IMR-90 (cell line): ENCODE data around the gene WDFY2. TPM values are rescaled to one million over a fixed set of nuclear protein-coding genes. Genes with fewer than 3 reads are reported as not detected.
A peak's percentile ranks its signal among the peaks of the same experiment; 100 is the strongest.

Experiments used
- ATAC-seq: fragments of 200-7000 bp; cut with Tn5 transposase; 2 replicates; pipeline ENCODE4 v1.9.1; 2020; ENCODE audit warnings: low read depth, mild to moderate bottlenecking, moderate library complexity
- BruUV-seq: library from RNA; stranded (reverse); fragments of 400-500 nt; replicated peaks from 2 replicates; lab custom pipeline; 2021; lab: Mats Ljungman, UMichigan
- CTCF ChIA-PET: fragments of 300-600 bp; formaldehyde crosslinking; extraction: SDS; loops from one replicate; lab custom pipeline; 2021; ENCODE audit warnings: antibody characterized with exemption; lab: Yijun Ruan, JAX
- POLR2A ChIA-PET: fragments of 300-600 bp; sonication (Branson Sonifier 250); formaldehyde crosslinking; loops from one replicate; lab custom pipeline; 2022; ENCODE audit warnings: antibody characterized with exemption; ENCODE audit not compliant: unreplicated experiment; lab: Charles Lee
- DNase-seq: peaks from one replicate; pipeline ENCODE4 v3.0.0; 2013
- H2AFZ ChIP-seq: replicated peaks from 2 replicates; pipeline ENCODE3; 2013; ENCODE audit warnings: low read length, mild to moderate bottlenecking; ENCODE audit not compliant: poor library complexity
- H2AK5ac ChIP-seq: 2 replicates; pipeline ENCODE4 v1.6.1; 2013; ENCODE audit warnings: low read depth, low read length, inconsistent platforms
- H2AK9ac ChIP-seq: replicated peaks from 2 replicates; pipeline ENCODE3; 2013; ENCODE audit warnings: mild to moderate bottlenecking, low read depth, low read length, moderate library complexity; ENCODE audit not compliant: poor library complexity
- H2BK120ac ChIP-seq: 2 replicates; pipeline ENCODE4 v1.6.1; 2013; ENCODE audit warnings: low read depth, low read length, inconsistent platforms
- H2BK15ac ChIP-seq: 3 replicates; pipeline ENCODE4 v1.6.1; 2013; ENCODE audit warnings: low read depth, low read length, inconsistent platforms
- H2BK20ac ChIP-seq: 2 replicates; pipeline ENCODE4 v1.6.1; 2013; ENCODE audit warnings: low read depth, mild to moderate bottlenecking, inconsistent platforms, low read length, moderate library complexity
- H2BK5ac ChIP-seq: 2 replicates; pipeline ENCODE4 v1.6.1; 2013; ENCODE audit warnings: mild to moderate bottlenecking, low read depth, low read length, inconsistent platforms; ENCODE audit not compliant: poor library complexity, severe bottlenecking
- H3K14ac ChIP-seq: replicated peaks from 2 replicates; pipeline ENCODE4 v1.6.1; 2013; ENCODE audit warnings: low read depth, low read length, inconsistent platforms
- H3K18ac ChIP-seq: 2 replicates; pipeline ENCODE4 v1.6.1; 2013; ENCODE audit warnings: low read depth, low read length, control low read depth
- H3K23ac ChIP-seq: 2 replicates; pipeline ENCODE4 v1.6.1; 2013; ENCODE audit warnings: low read depth, low read length, inconsistent platforms
- H3K27ac ChIP-seq: 2 replicates; pipeline ENCODE4 v1.5.1; 2013; ENCODE audit warnings: mild to moderate bottlenecking, control low read depth, low read length; ENCODE audit not compliant: insufficient read depth
- H3K27me3 ChIP-seq: 2 replicates; pipeline ENCODE4 v1.6.1; 2013; ENCODE audit warnings: low read length; ENCODE audit not compliant: control insufficient read depth, insufficient read depth
- H3K36me3 ChIP-seq: 2 replicates; pipeline ENCODE4 v1.6.1; 2013; ENCODE audit warnings: low read length, mixed read lengths; ENCODE audit not compliant: control insufficient read depth, insufficient read depth
- H3K4ac ChIP-seq: 2 replicates; pipeline ENCODE4 v1.6.1; 2013; ENCODE audit warnings: low read depth, low read length, inconsistent platforms
- H3K4me1 ChIP-seq: 2 replicates; pipeline ENCODE4 v1.6.1; 2013; ENCODE audit warnings: low read length, mixed read lengths; ENCODE audit not compliant: control insufficient read depth, insufficient read depth
- H3K4me2 ChIP-seq: 2 replicates; pipeline ENCODE4 v1.6.1; 2013; ENCODE audit warnings: low read depth, mild to moderate bottlenecking, control low read depth, low read length, moderate library complexity
- H3K4me3 ChIP-seq: 2 replicates; pipeline ENCODE4 v1.5.1; 2013; ENCODE audit warnings: low read depth, mild to moderate bottlenecking, control low read depth, low read length, moderate library complexity; ENCODE audit not compliant: insufficient read depth
- H3K56ac ChIP-seq: 2 replicates; pipeline ENCODE4 v1.6.1; 2013; ENCODE audit warnings: low read length, inconsistent platforms; ENCODE audit not compliant: insufficient read depth; ENCODE audit errors: extremely low read depth
- H3K79me1 ChIP-seq, 2 experiments: 2 replicates each; pipeline ENCODE4 v1.6.1; 2013; ENCODE audit warnings: low read length in 2 of 2, inconsistent platforms in 1 of 2, low read depth in 1 of 2
- H3K9ac ChIP-seq: 2 replicates; pipeline ENCODE4 v1.6.1; 2013; ENCODE audit warnings: low read depth, low read length, control low read depth
- H3K9me1 ChIP-seq: 2 replicates; pipeline ENCODE4 v1.6.1; 2013; ENCODE audit warnings: low read length, inconsistent platforms; ENCODE audit not compliant: insufficient read depth
- H3K9me3 ChIP-seq: 2 replicates; pipeline ENCODE4 v1.6.1; 2013; ENCODE audit warnings: low read length; ENCODE audit not compliant: control insufficient read depth, insufficient read depth
- H4K20me1 ChIP-seq: 2 replicates; pipeline ENCODE4 v1.6.1; 2013; ENCODE audit warnings: low read length, inconsistent platforms; ENCODE audit not compliant: insufficient read depth
- H4K5ac ChIP-seq: 2 replicates; pipeline ENCODE4 v1.6.1; 2013; ENCODE audit warnings: mild to moderate bottlenecking, low read depth, low read length, control low read depth
- H4K8ac ChIP-seq, 2 experiments: 2 replicates each; pipeline ENCODE4 v1.6.1; 2013; ENCODE audit warnings: low read depth in 2 of 2, low read length in 2 of 2, control low read depth in 1 of 2, inconsistent platforms in 1 of 2
- H4K91ac ChIP-seq: 2 replicates; pipeline ENCODE4 v1.6.1; 2013; ENCODE audit warnings: low read depth, low read length, inconsistent platforms; ENCODE audit not compliant: insufficient read depth
- BHLHE40 ChIP-seq: fragments of 150-350 bp; IDR thresholded peaks from 2 replicates; pipeline ENCODE4 v1.6.1; 2016; ENCODE audit warnings: mild to moderate bottlenecking, low read depth, low read length
- ELK1 ChIP-seq: fragments of 150-350 bp; IDR thresholded peaks from 2 replicates; pipeline ENCODE4 v1.6.1; 2016; ENCODE audit warnings: low read depth, mild to moderate bottlenecking, low read length, moderate library complexity, borderline replicate concordance
- FOS ChIP-seq: fragments of 150-350 bp; IDR thresholded peaks from 2 replicates; pipeline ENCODE4 v1.6.1; 2016; ENCODE audit warnings: low read depth, low read length
- MXI1 ChIP-seq: IDR thresholded peaks from 2 replicates; pipeline ENCODE4 v1.6.1; 2012; ENCODE audit warnings: low read depth, mild to moderate bottlenecking, low read length, moderate library complexity, borderline replicate concordance
- POLR2A ChIP-seq: IDR thresholded peaks from 2 replicates; pipeline ENCODE4 v1.6.1; 2012; ENCODE audit warnings: mild to moderate bottlenecking, low read depth, low read length
- RFX5 ChIP-seq: IDR thresholded peaks from 2 replicates; pipeline ENCODE4 v1.8.0; 2012; ENCODE audit warnings: low read depth, mild to moderate bottlenecking, low read length, moderate library complexity
- USF2 ChIP-seq: fragments of 150-350 bp; IDR thresholded peaks from 2 replicates; pipeline ENCODE4 v1.6.1; 2017; ENCODE audit warnings: mild to moderate bottlenecking, antibody characterized with exemption, low read length, low read depth
- WGBS, 2 experiments: methylation state at CpG; one replicate each; pipeline versions ENCODE4 v1.1.5 to v1.1.7; 2013; ENCODE audit warnings: missing lambda C conversion rate in 2 of 2; ENCODE audit not compliant: insufficient read length in 1 of 2; ENCODE audit errors: extremely low coverage in 2 of 2; 5-methylcytosine and 5-hydroxymethylcytosine counted together
- dilution Hi-C: fragments of 300-500 bp; cut with HindIII; formaldehyde crosslinking; loops from one replicate; pipeline ENCODE4 v1.14.3; 2018; ENCODE audit warnings: low sequenced_read_pairs; ENCODE audit not compliant: unreplicated experiment
- in situ Hi-C: fragments of 300-500 bp; cut with MboI; formaldehyde crosslinking; loops from 3 replicates; pipeline ENCODE4 v1.14.3; 2019; ENCODE audit warnings: low sequenced_read_pairs, inconsistent platforms, mixed read lengths
- intact Hi-C: fragments of 100-400 bp; cut with micrococcal nuclease; formaldehyde crosslinking; loops from 2 replicates; pipeline ENCODE4 v1.10.0; 2022
- polyA plus RNA-seq, 3 experiments: library from polyadenylated mRNA; depleted of rRNA; stranded (reverse); fragments of >200 nt; gene quantifications; 2 replicates each; pipeline ENCODE4 v1.2.3, GENCODE V29; 2012; ENCODE audit warnings: low replicate concordance in 1 of 3
- total RNA-seq: library from RNA; depleted of rRNA; stranded (reverse); fragments of >200 nt; gene quantifications from 2 replicates; pipeline ENCODE4 v1.2.3, GENCODE V29; 2012

WDFY2 gene
- total and polyA plus RNA-seq, 2 of the 4 experiments (the other 2 are of a cell fraction): 4.3 to 5.4 TPM

- no peak for TF ChIP-seq ELK1
Observed at GRCh38 chr13:51624695-51625345, 40.6 kb downstream of the WDFY2 start (continued).

- Histone ChIP-seq H3K27me3 (no peaks in the 10 kb centered on the region), H3K36me3 (no peaks in the 10 kb centered on the region), H3K4me3 (no peak overlapping the region), H3K4ac (no peak overlapping the region), H3K9me1 (peaks cover 13% of the 10 kb centered on the region), H3K4me2 (no peak overlapping the region), H3K18ac (no peak overlapping the region), H3K4me1 (peaks cover 11% of the 10 kb centered on the region), H3K79me1 (peaks cover 38 to 76% of the 10 kb centered on the region in 2 experiments), H3K56ac (no peak overlapping the region), H4K20me1 (peaks cover under 1% of the 10 kb centered on the region; the same call in 1 of the 2 replicates), H2BK15ac (no peak overlapping the region), H2AK9ac (no peak overlapping the region), H3K9me3 (no peaks in the 10 kb centered on the region), H3K14ac (no peak overlapping the region), H2BK20ac (no peak overlapping the region), H2BK120ac (no peak overlapping the region), H2AK5ac (no peak overlapping the region), H2BK5ac (no peak overlapping the region), H3K23ac (no peak overlapping the region), H4K91ac (no peak overlapping the region), H2AFZ (no peak overlapping the region), H3K9ac (no peak overlapping the region), H4K8ac (no peak overlapping the region), H3K27ac (no peak overlapping the region), H4K5ac (no peak overlapping the region; the same call in 1 of the 2 replicates)
- ChIA-PET POLR2A (no interaction called here), CTCF (interaction anchor here (0.8 to 1.6 kb wide), 2 partner anchors 11 to 191 kb away, joined by 3 to 5 read pairs; no protein-coding TSS in a partner anchor)
- WGBS, 2 experiments: no CpG with 5 or more reads among the region's 7 CpGs
- intact Hi-C loops: no loop called here
- in situ Hi-C loops: no loop called here
- dilution Hi-C loops: no loop called here
- no TSS peak for BruUV-seq
- no peak for TF ChIP-seq MXI1
- TF ChIP-seq RFX5: no peak
- TF ChIP-seq POLR2A: no peak
- TF ChIP-seq BHLHE40: no peak
- no peak for TF ChIP-seq USF2
- no peak for TF ChIP-seq FOS
- no peak for DNase-seq
- peak; percentile 38; the same call in 1 of the 2 replicates for ATAC-seq
Observed at GRCh38 chr13:51625555-51626345, 41.5 kb downstream of the WDFY2 start.
